ENCODE results near the gene RAP1GDS1.

GRCh38 chr4:98469771-98470170 is 208.6 kb downstream of the RAP1GDS1 start:
- no peak for TF ChIP-seq CTCF (IDR thresholded peaks at IDR 0.05; ENCODE audit: low read depth, low read length, missing input control)
- TF ChIP-seq ZBTB33 (IDR thresholded peaks at IDR 0.05): no peak
- no peak for TF ChIP-seq SP1 (IDR thresholded peaks at IDR 0.05)
- no peak for TF ChIP-seq REST (IDR thresholded peaks at IDR 0.05)
- no peak for TF ChIP-seq MAX (IDR thresholded peaks at IDR 0.05)
- TF ChIP-seq HNF4A (conservative IDR thresholded peaks at IDR 0.05): no peak
- no peak for TF ChIP-seq RAD21 (IDR thresholded peaks at IDR 0.05)
- TF ChIP-seq YY1 (IDR thresholded peaks at IDR 0.05): no peak
